Naive B cell (primary cell): ENCODE results near the gene GTF2IRD1. TPM values are rescaled to one million over a fixed set of nuclear protein-coding genes. Genes with fewer than 3 reads are reported as not detected.

Experiments
- ATAC-seq, 2 donors: fragments of 150-1000 bp; cut with Tn5 transposase; 2 replicates each; pipeline ENCODE4 v1.10.0; 2021; ENCODE audit warnings: low read depth in 2 of 2, mild to moderate bottlenecking in 2 of 2, moderate library complexity in 2 of 2
- DNase-seq: peaks from one replicate; pipeline ENCODE4 v3.0.0; 2022
- H3K27ac Mint-ChIP-seq, 6 donors: one replicate each; pipeline ENCODE4 v1.8.0; 2020 to 2022; ENCODE audit warnings: mild to moderate bottlenecking in 6 of 6, mixed read lengths in 6 of 6, moderate library complexity in 5 of 6, inconsistent platforms in 2 of 6
- H3K27me3 Mint-ChIP-seq, 3 donors: one replicate each; pipeline ENCODE4 v1.8.0; 2021 to 2022; ENCODE audit warnings: mixed read lengths in 3 of 3, mild to moderate bottlenecking in 1 of 3
- H3K36me3 Mint-ChIP-seq, 2 donors: one replicate each; pipeline ENCODE4 v1.8.0; 2020 to 2022; ENCODE audit warnings: mixed read lengths in 2 of 2, inconsistent platforms in 1 of 2, mild to moderate bottlenecking in 1 of 2
- H3K4me1 Mint-ChIP-seq, 3 donors: one replicate each; pipeline ENCODE4 v1.8.0; 2020 to 2022; ENCODE audit warnings: mixed read lengths in 3 of 3, inconsistent platforms in 1 of 3, mild to moderate bottlenecking in 1 of 3, moderate library complexity in 1 of 3
- H3K4me3 Mint-ChIP-seq, 8 donors: one replicate each; pipeline ENCODE4 v1.8.0; 2020 to 2022; ENCODE audit warnings: mild to moderate bottlenecking in 8 of 8, mixed read lengths in 8 of 8, moderate library complexity in 8 of 8, inconsistent platforms in 2 of 8
- H3K9me3 Mint-ChIP-seq, 7 donors: one replicate each; pipeline ENCODE4 v1.8.0; 2020 to 2022; ENCODE audit warnings: mixed read lengths in 7 of 7, mild to moderate bottlenecking in 5 of 7, inconsistent platforms in 2 of 7, moderate library complexity in 1 of 7
- polyA plus RNA-seq, 6 donors: library from polyadenylated mRNA; unstranded; fragments of 300-500 nt; fragmentation: Illumina TruSeq; gene quantifications; one replicate each; pipeline ENCODE4 v1.2.3, GENCODE V29; 2021; ENCODE audit warnings: low read depth in 6 of 6

The GTF2IRD1 gene
- polyA plus RNA-seq, 6 donors from 2014 or later: 0.29 TPM; not detected in 5

DNA sequence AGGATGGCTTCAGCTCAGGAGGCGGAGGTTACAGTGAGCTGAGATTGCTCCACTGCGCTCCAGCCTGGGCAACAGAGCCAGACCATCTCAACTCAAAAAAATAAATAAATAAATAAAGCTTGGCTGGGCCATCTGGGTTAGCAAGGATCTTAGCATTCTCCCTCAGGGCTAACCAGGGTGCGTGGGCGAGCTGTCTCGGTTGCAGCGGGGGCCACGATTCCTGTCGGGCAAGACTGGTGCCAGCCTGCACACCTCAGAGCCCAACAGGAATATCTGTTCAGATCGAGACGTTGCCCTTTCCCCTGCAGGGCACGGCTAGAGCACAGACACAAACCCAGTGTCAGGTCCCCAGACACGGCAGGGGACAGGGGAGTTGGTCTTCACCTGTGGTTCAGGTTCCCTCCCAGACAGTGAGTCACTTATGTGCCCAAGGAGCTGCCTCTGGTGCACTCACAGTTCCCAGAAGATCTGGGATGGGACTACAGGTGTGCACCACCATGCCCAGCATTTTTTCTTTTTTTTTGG is 128.3 kb downstream of the GTF2IRD1 start:
- Mint-ChIP-seq H3K9me3 (no peaks in the 10 kb centered on the region), H3K27me3 (no peaks in the 10 kb centered on the region), H3K4me3 (peak overlapping the region in 1 of 8 donors; percentile 9), H3K4me1 (peaks cover 0 to 6% (median 4%) of the 10 kb centered on the region in 3 donors), H3K36me3 (no peaks in the 10 kb centered on the region), H3K27ac (no peak overlapping the region)
- ATAC-seq: no peak
- no peak for DNase-seq

DNA sequence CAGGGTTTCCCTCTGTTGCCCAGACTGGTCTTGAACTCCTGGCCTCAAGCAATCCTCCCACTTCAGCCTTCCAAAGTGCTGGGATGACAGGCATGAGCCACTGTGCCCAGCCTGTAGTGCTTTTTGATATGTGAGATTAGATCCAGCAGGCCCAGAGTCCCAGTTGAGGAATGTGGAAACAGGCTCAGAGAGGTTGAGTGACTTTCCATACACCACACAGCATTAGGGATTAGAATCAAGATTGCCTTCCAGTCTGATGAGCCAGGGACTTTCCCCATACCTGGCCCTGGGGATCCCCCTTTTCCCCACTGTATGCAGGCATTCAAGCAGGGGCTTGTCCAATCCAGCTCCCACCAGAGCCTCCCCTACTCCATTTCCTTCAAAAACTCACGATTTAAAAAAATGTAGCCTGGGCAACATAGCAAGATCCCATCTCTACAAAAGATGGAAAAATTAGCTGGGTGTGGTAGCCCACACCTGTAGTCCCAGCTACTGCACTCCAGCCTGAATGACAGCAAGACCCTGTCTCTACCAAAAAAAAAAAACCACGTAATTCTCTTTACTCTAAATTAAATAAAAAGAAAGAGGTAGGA is 128.8 kb downstream of the GTF2IRD1 start:
- Mint-ChIP-seq H3K27ac (no peak overlapping the region), H3K36me3 (no peaks in the 10 kb centered on the region), H3K27me3 (no peaks in the 10 kb centered on the region), H3K9me3 (no peaks in the 10 kb centered on the region), H3K4me3 (no peak overlapping the region), H3K4me1 (peaks cover 4 to 12% (median 9%) of the 10 kb centered on the region in 3 donors)
- ATAC-seq: no peak
- no peak for DNase-seq

DNA sequence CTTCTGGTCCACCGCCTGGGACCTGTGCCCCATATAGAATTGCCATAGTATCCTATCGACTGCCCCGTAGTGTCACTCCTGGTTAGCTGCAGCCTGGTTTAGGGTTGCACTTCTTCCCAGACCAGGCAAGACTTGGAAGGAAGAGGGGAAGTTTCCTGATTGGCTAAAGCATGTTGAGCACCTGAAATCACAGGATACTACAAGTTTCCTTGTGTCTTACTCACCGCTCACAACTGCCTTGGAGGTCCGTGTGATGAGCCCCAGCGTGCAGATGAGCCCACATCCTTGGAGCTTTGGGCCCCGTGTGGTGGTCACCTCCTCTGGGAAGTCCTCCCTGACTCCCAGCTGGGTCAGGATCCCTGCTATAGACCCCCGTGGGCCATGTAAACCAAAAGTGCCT is 129.9 kb downstream of the GTF2IRD1 start:
- no peaks in the 10 kb centered on the region for H3K36me3 Mint-ChIP-seq
- H3K4me3 Mint-ChIP-seq: no peak overlapping the region
- H3K27me3 Mint-ChIP-seq: no peaks in the 10 kb centered on the region
- H3K9me3 Mint-ChIP-seq: no peaks in the 10 kb centered on the region
- H3K4me1 Mint-ChIP-seq: peaks cover 6 to 16% (median 15%) of the 10 kb centered on the region in 3 donors
- DNase-seq (no peak), ATAC-seq (no peak)
- no peak overlapping the region for H3K27ac Mint-ChIP-seq

GRCh38 chr7:74584160-74584954 is 130.7 kb downstream of the GTF2IRD1 start:
- DNase-seq (no peak), ATAC-seq (no peak)
- peaks cover 6 to 16% (median 15%) of the 10 kb centered on the region in 3 donors for H3K4me1 Mint-ChIP-seq
- H3K27me3 Mint-ChIP-seq: no peaks in the 10 kb centered on the region
- no peaks in the 10 kb centered on the region for H3K36me3 Mint-ChIP-seq
- no peak overlapping the region for H3K27ac Mint-ChIP-seq
- no peaks in the 10 kb centered on the region for H3K9me3 Mint-ChIP-seq
- no peak overlapping the region for H3K4me3 Mint-ChIP-seq

DNA sequence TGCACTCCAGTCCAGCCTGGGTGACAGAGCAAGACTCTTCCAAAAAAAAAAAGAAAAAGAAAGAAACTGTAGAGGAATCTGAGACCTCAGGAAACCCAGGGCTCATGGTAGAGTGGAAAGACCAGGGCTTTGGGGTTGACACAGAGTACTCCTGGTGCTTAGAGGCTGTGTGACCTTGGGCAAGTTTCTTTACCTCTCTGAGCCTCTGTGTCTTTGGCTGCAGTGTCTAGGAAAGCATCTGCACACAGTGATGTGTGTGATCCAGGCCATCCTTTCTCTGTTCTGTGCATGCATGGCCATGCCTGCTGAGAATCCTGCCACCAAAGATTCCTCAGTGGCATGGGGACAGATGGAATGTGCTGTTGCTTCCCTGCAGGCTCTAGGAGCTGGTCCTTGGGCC is 132.1 kb downstream of the GTF2IRD1 start:
- H3K27me3 Mint-ChIP-seq: no peaks in the 10 kb centered on the region
- peak overlapping the region in 1 of 6 donors; percentile 40 for H3K27ac Mint-ChIP-seq
- no peak overlapping the region for H3K4me3 Mint-ChIP-seq
- H3K36me3 Mint-ChIP-seq: no peaks in the 10 kb centered on the region
- ATAC-seq: no peak
- H3K4me1 Mint-ChIP-seq: peaks cover 6 to 16% (median 15%) of the 10 kb centered on the region in 3 donors
- no peaks in the 10 kb centered on the region for H3K9me3 Mint-ChIP-seq
- no peak for DNase-seq

DNA sequence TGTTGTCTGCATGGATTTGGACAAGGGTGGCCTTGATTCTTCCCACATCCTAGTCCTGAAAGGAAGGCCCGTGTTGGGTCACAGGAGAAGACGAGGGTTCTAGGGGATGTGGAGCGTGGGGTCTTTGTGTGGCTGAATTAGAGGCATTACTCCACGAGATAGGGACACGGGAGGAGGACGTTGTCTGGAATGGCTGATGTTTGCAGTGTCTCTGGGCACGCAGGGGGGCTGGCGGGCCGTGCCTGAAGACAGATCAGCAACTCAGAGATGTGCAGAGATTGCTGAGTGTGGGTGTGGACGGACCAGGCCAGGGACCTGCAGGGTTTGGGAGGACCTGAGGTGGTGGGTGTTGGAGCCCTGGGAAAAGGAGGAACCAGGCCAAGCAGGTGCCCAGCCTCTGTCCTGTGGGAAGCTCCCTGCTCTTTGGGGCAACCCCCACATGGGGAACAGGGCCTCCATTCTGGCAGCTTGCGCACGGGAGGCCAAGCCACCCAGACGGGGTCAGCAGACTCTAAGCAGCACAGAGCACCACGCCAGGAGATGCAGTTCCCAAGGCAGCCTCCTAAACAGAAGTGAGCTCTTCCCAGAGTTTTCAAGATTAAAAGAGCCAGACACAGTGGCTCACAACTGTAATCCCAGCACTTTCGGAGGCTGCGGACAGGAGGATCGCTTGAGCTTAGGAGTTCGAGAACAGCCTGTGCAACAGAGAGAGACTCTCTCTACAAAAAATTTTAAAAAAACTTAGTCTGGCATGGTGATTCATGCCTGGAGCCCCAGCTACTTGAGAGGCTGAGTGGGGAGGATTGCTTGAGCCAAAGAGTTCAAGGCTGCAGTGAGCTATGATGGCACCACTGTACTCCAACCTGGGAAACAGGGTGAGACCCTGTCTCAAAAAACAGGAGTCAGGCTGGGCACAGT is 132.8 kb downstream of the GTF2IRD1 start:
- ATAC-seq (no peak), DNase-seq (no peak)
- Mint-ChIP-seq H3K4me1 (peaks cover 6 to 16% (median 15%) of the 10 kb centered on the region in 3 donors), H3K27ac (peak overlapping the region in 1 of 6 donors; percentile 40), H3K36me3 (no peaks in the 10 kb centered on the region), H3K4me3 (peak overlapping the region in 2 of 8 donors; percentile 15 to 45), H3K9me3 (no peaks in the 10 kb centered on the region), H3K27me3 (no peaks in the 10 kb centered on the region)

- no peaks in the 10 kb centered on the region for H3K36me3 Mint-ChIP-seq
- peaks cover 6 to 16% (median 15%) of the 10 kb centered on the region in 3 donors for H3K4me1 Mint-ChIP-seq
- DNase-seq: no peak
- ATAC-seq: peak in 1 of 2 donors; percentile 20
- H3K4me3 Mint-ChIP-seq: peak overlapping the region in 3 of 8 donors; percentile 35 to 45 (median 45)
- H3K9me3 Mint-ChIP-seq: no peaks in the 10 kb centered on the region
- peak overlapping the region in 3 of 6 donors; percentile 64 to 86 (median 74) for H3K27ac Mint-ChIP-seq
- H3K27me3 Mint-ChIP-seq: no peaks in the 10 kb centered on the region
Observed at GRCh38 chr7:74587435-74588126, 133.9 kb downstream of the GTF2IRD1 start.

- H3K27me3 Mint-ChIP-seq: no peaks in the 10 kb centered on the region
- no peaks in the 10 kb centered on the region for H3K36me3 Mint-ChIP-seq
- H3K9me3 Mint-ChIP-seq: no peaks in the 10 kb centered on the region
- ATAC-seq (no peak), DNase-seq (no peak)
- H3K4me3 Mint-ChIP-seq: no peak overlapping the region
- peak overlapping the region in 1 of 6 donors; percentile 84 for H3K27ac Mint-ChIP-seq
- H3K4me1 Mint-ChIP-seq: peaks cover 6 to 16% (median 15%) of the 10 kb centered on the region in 3 donors
Observed at GRCh38 chr7:74590813-74591212, 137.1 kb downstream of the GTF2IRD1 start.

- no peaks in the 10 kb centered on the region for H3K27me3 Mint-ChIP-seq
- H3K4me3 Mint-ChIP-seq: no peak overlapping the region
- no peaks in the 10 kb centered on the region for H3K9me3 Mint-ChIP-seq
- no peaks in the 10 kb centered on the region for H3K4me1 Mint-ChIP-seq
- no peak for DNase-seq
- H3K36me3 Mint-ChIP-seq: no peaks in the 10 kb centered on the region
- H3K27ac Mint-ChIP-seq: no peak overlapping the region
- ATAC-seq: no peak
Observed at GRCh38 chr7:74598558-74598957, 144.9 kb downstream of the GTF2IRD1 start.

- Mint-ChIP-seq H3K27me3 (no peaks in the 10 kb centered on the region), H3K4me3 (no peak overlapping the region), H3K27ac (peak overlapping the region in 1 of 6 donors; percentile 69), H3K9me3 (no peaks in the 10 kb centered on the region), H3K4me1 (no peaks in the 10 kb centered on the region), H3K36me3 (no peaks in the 10 kb centered on the region)
- no peak for DNase-seq
- ATAC-seq: no peak
Observed at GRCh38 chr7:74599244-74599643, 145.5 kb downstream of the GTF2IRD1 start.

DNA sequence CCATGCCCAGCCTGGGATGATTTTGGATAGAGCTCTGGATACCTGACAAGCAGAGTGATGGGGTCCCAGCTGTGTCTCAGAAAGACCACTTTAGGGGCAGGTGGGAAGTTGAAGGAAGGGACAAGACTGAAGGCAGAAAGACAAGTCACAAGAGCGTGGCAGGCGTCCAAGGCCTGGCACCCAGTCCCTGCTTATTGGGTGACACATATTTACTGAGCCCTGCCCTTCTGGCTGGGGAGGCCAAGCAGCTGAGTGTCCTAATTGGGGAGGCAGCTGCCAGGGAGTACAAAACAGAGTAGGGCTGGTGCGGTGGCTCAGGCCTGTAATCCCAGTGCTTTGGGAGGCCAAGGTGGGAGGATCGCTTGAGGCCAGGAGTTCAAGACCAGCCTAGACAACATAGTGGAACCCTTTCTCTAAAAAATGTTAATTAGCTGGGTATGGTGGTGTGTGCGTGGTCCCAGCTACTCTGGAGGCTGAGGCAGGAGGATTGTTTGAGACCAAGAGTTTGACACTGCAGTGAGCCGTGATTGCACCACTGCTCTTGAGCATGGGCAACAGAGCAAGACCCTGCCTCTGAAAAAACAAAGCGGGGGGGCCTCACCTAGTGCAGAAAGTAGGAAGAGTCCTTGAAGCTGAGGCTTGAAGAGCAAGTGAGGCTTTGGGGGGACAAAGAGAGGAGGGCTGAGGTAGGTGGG is 150.8 kb downstream of the GTF2IRD1 start:
- Mint-ChIP-seq H3K4me3 (peak overlapping the region in 7 of 8 donors; percentile 5 to 80 (median 63)), H3K4me1 (peaks cover 14 to 22% (median 17%) of the 10 kb centered on the region in 3 donors), H3K27ac (peak overlapping the region in 2 of 6 donors; percentile 49 to 75), H3K36me3 (no peaks in the 10 kb centered on the region), H3K9me3 (no peaks in the 10 kb centered on the region), H3K27me3 (no peaks in the 10 kb centered on the region)
- no peak for DNase-seq
- ATAC-seq: no peak
